H1 (cell line): ENCODE results near the gene INKA2. TPM values are rescaled to one million over a fixed set of nuclear protein-coding genes. Genes with fewer than 3 reads are reported as not detected.

ENCODE experiments used
- ZNF274 ChIP-seq: IDR thresholded peaks from 2 replicates; pipeline ENCODE4 v1.7.0; 2012; ENCODE audit warnings: low read length, borderline replicate concordance; ENCODE audit errors: extremely low read depth
- polyA plus RNA-seq, 7 experiments: library from polyadenylated mRNA; depleted of rRNA in 3 of 7; stranded (reverse) in 5 of 7; unstranded in 2 of 7; fragments of >200 nt in 5 of 7; fragments of 200-250 nt in 2 of 7; gene quantifications; 1 replicate in 5 of 7; 2 replicates in 1 of 7; 4 replicates in 1 of 7; pipeline versions ENCODE4 v1.2.1 to v1.2.3, GENCODE V29; 2011 to 2013; ENCODE audit warnings: missing spikeins in 2 of 7, mixed read lengths in 2 of 7
- total RNA-seq: library from RNA; stranded (reverse); fragmentation: NEBNext Ultra II Directional; extraction: Animal tissue kit (Norgen Biotek cat#: 25700); gene quantifications from 2 replicates; pipeline ENCODE4 v1.2.1, GENCODE V29; 2021

The INKA2 gene
- total and polyA plus RNA-seq, 2 of the 8 experiments (the other 6 are each of a cell fraction or from before 2014, with no cell fraction given): 4.2 to 11.5 TPM

DNA sequence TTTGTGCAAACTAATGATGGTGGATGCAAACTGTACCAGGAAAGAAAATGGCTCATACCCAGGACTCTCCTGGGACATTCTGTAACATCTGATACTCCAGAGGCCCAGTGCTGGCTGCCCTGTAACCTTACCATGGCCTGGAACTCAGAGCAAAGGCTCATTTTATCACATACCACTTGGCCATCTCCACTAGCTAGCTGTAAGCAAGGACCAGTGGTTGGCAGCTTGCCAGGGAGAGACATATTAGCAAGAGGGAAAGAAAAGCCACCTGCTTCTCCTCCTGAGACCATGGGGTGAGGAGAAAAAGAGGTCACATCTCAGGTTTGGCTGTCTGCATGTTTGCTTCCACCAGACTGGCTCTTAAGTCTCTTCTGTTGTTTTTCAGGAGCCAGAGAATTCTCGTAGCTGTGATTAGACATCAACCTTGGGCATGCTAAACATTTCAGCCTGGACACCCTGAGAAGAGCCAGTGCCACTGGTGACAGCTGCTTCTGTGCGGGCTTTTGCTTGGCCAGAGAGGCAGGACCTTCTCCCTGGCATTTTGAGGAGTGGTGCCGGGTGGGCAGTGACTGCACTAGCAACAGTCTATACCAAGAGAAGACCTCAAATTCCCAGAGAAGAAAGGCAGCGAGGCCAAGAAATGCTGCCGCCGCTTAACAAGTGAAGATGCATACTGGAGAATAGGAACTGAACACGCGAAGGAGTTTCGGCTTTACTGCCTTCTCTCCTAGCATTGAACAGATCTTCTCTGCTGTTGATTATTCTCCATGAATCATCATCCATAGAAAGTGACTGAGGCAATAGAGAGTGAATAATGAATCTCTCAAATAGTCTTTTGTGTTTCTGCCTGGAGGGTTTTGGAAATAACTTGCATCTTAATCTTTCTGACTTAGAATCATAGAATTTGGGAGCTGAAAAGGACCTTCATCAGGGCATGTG lies 6.7 kb upstream of the INKA2 start (continued):
- TF ChIP-seq ZNF274: no peak
